ENCODE results near the gene HMGA1. TPM values are rescaled to one million over a fixed set of nuclear protein-coding genes. Genes with fewer than 3 reads are reported as not detected.
A peak's percentile ranks its signal among the peaks of the same experiment; 100 is the strongest.

HMGA1 gene
- polyA plus RNA-seq, 1 donor from 2014 or later: 68.3 TPM

GRCh38 chr6:34206726-34207125 lies 29.9 kb upstream of the HMGA1 start:
- Mint-ChIP-seq H3K27me3 (no peaks in the 10 kb centered on the region), H3K4me3 (no peak overlapping the region), H3K9me3 (peaks cover 0 to 2% (median 0%) of the 10 kb centered on the region in 3 donors), H3K27ac (no peak overlapping the region), H3K36me3 (no peaks in the 10 kb centered on the region), H3K4me1 (no peaks in the 10 kb centered on the region)

- no peaks in the 10 kb centered on the region for H3K27me3 Mint-ChIP-seq
- H3K4me3 Mint-ChIP-seq: peak overlapping the region in 1 of 4 donors; percentile 24
- H3K4me1 Mint-ChIP-seq: no peaks in the 10 kb centered on the region
- H3K36me3 Mint-ChIP-seq: no peaks in the 10 kb centered on the region
- no peak overlapping the region for H3K27ac Mint-ChIP-seq
- H3K9me3 Mint-ChIP-seq: no peaks in the 10 kb centered on the region
Observed at GRCh38 chr6:34207695-34208443, 28.8 kb upstream of the HMGA1 start.

- Mint-ChIP-seq H3K4me1 (peaks cover 0 to 3% (median under 1%) of the 10 kb centered on the region in 3 donors), H3K36me3 (peaks cover 3% of the 10 kb centered on the region), H3K27ac (no peak overlapping the region), H3K4me3 (no peak overlapping the region), H3K27me3 (no peaks in the 10 kb centered on the region), H3K9me3 (no peaks in the 10 kb centered on the region)
Observed at GRCh38 chr6:34213772-34214171, 22.9 kb upstream of the HMGA1 start.

- H3K9me3 Mint-ChIP-seq: no peaks in the 10 kb centered on the region
- peak overlapping the region in 2 of 3 donors; percentile 13 to 71 for H3K27ac Mint-ChIP-seq
- no peaks in the 10 kb centered on the region for H3K27me3 Mint-ChIP-seq
- H3K4me1 Mint-ChIP-seq: peaks cover 8 to 13% (median 9%) of the 10 kb centered on the region in 3 donors
- H3K36me3 Mint-ChIP-seq: peaks cover 3% of the 10 kb centered on the region
- peak overlapping the region in 2 of 4 donors; percentile 28 to 55 for H3K4me3 Mint-ChIP-seq
Observed at GRCh38 chr6:34218691-34219090, 18.0 kb upstream of the HMGA1 start.

- Mint-ChIP-seq H3K9me3 (no peaks in the 10 kb centered on the region), H3K4me1 (peaks cover 18 to 26% (median 20%) of the 10 kb centered on the region in 3 donors), H3K27me3 (no peaks in the 10 kb centered on the region), H3K27ac (peak overlapping the region; percentile 86 to 99 (median 92)), H3K4me3 (peak overlapping the region; percentile 41 to 81 (median 58)), H3K36me3 (no peaks in the 10 kb centered on the region)
Observed at GRCh38 chr6:34223381-34223955, 13.2 kb upstream of the HMGA1 start.

DNA sequence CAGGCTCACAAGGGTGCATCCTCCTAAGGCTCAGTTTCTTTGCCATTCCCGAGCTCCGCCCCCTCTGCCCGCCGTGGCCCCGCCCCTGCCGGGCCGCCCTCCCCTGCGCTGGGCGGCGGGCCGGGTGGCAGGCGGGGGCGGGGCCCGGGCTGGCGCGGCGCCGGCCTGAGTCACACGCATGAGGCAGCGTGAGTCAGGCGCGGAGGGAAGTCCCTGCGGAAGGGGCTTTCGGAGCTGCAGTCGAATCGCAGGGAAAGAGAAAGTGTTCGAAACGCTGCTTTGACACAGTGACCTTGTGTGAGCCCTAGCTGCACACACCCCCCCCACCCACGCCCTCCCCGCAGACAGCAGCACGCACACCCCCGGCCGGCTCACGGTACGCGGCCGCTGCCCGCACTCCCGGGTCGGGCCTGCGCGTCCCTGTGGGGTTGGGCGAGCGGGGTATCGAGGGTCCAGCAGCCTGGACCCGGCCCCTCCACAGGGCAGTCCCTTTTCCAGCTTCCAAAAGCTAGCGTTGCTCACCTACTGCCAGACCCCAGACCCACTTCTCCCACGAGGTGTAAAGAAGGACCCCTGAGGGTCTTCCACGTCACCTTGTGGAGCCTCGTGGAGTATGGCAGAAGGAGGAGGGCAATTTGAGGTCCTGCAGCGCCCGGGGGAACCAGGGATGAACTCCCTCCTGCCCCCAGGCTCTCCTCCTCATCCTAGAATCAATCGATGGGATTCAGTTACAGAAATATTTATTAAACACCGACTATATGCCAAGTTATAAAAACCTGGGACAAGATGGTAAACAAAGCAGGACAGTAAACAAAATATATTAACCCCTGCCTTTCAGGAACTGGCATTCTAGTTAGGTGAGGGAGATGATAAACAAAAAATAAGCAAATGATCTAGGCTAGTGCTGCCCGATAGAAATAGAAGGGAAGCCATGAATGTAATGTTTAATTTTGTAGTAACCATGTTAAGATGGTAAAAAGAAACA lies 12.4 kb upstream of the HMGA1 start:
- peak overlapping the region; percentile 86 to 99 (median 92) for H3K27ac Mint-ChIP-seq
- peak overlapping the region; percentile 41 to 91 (median 80) for H3K4me3 Mint-ChIP-seq
- H3K36me3 Mint-ChIP-seq: no peaks in the 10 kb centered on the region
- H3K4me1 Mint-ChIP-seq: peaks cover 14 to 25% (median 18%) of the 10 kb centered on the region in 3 donors
- H3K27me3 Mint-ChIP-seq: no peaks in the 10 kb centered on the region
- no peaks in the 10 kb centered on the region for H3K9me3 Mint-ChIP-seq

DNA sequence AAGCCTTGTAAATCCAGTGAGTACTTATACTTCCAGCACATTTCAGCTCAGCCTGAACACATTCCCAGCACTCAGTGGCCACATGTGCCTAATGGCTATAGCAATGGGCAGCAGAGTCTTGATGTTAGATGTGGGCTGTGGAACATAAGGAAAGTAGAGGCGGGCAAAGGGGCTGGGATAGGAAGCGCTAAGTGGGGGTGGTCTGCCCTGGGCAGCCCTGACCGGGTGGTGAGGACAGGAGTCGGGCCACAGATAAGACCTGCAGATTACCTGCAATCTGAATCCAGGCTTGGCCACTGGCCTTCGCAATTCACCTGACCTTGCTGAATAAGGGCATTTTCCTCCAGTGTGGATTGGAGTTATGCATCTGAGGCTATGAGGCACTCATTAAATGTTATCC lies 11.1 kb upstream of the HMGA1 start:
- no peaks in the 10 kb centered on the region for H3K36me3 Mint-ChIP-seq
- peaks cover 11 to 21% (median 15%) of the 10 kb centered on the region in 3 donors for H3K4me1 Mint-ChIP-seq
- peak overlapping the region in 2 of 3 donors; percentile 10 to 86 for H3K27ac Mint-ChIP-seq
- H3K4me3 Mint-ChIP-seq: peak overlapping the region in 1 of 4 donors; percentile 41
- H3K9me3 Mint-ChIP-seq: no peaks in the 10 kb centered on the region
- no peaks in the 10 kb centered on the region for H3K27me3 Mint-ChIP-seq

DNA sequence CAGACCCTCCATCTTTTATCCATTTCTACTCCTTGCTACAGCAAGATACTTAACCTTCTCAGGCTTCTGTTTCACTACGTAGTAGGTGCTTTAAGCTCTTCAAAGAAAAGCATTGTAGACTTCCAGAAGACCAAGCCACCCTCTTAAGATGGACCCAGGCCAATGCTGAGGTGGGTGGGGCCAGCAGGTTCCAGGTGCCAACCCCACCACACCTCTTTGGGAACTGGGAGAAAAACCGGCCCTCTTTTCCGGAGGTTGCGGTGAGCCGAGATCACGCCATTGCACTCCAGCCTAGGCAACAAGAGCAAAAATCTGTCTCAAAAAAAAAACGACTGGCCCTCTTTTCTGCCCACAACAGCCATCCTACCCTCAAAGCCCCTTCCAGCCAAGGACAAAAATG lies 10.6 kb upstream of the HMGA1 start:
- Mint-ChIP-seq H3K9me3 (no peaks in the 10 kb centered on the region), H3K4me1 (peaks cover 11 to 21% (median 16%) of the 10 kb centered on the region in 3 donors), H3K27me3 (no peaks in the 10 kb centered on the region), H3K4me3 (peak overlapping the region in 2 of 4 donors; percentile 68 to 84), H3K36me3 (no peaks in the 10 kb centered on the region), H3K27ac (peak overlapping the region in 2 of 3 donors; percentile 10 to 86)

DNA sequence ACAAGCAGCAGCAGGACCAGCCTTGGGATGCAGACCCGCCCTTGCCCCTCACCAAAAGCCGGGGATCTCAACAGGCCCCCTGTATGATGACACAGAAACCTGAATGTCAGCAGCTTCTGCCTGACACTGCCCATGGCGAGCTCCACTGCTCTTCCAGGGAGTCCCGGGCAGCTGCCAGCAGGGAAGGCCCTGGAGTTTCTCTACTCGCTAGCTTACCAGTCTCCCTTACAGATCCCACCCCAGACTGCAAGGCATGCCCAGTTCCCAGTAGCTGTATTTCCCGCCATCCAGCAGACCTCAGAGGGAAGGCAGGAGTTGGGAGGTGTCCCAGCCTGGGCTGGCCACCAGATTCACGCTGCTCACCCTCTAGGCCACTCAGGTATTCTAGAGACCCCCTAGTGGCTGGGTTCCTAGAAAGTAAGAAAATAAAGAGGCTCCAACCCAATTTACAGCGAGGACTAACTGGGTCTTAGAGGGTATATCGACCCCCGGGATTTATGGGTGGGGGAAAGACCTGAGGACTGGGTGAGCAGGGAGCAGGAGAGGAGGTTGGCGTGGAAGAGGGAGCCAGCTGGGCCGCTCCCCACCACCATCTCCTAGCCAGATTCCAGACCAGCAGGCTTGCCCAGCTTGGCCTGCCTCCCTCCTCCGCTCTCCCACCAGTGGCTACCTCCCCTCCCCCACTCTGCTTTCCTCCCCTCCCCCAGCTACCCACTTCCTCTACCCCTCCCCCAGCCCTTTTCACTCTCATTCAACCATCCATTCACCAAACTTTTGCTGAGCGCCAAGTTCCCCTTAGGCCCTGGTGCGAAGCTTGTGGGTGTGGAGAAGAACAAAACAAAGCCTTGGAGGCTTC lies 9.7 kb upstream of the HMGA1 start:
- Mint-ChIP-seq H3K4me1 (peaks cover 11 to 21% (median 15%) of the 10 kb centered on the region in 3 donors), H3K4me3 (peak overlapping the region in 3 of 4 donors; percentile 39 to 89 (median 84)), H3K36me3 (no peaks in the 10 kb centered on the region), H3K9me3 (no peaks in the 10 kb centered on the region), H3K27ac (peak overlapping the region; percentile 63 to 96 (median 86)), H3K27me3 (no peaks in the 10 kb centered on the region)

- Mint-ChIP-seq H3K36me3 (no peaks in the 10 kb centered on the region), H3K9me3 (no peaks in the 10 kb centered on the region), H3K27ac (peak overlapping the region in 2 of 3 donors; percentile 86 to 96), H3K4me1 (peaks cover 11 to 20% (median 15%) of the 10 kb centered on the region in 3 donors), H3K4me3 (peak overlapping the region in 3 of 4 donors; percentile 41 to 89 (median 84)), H3K27me3 (no peaks in the 10 kb centered on the region)
Observed at GRCh38 chr6:34227761-34228421, 8.8 kb upstream of the HMGA1 start.

DNA sequence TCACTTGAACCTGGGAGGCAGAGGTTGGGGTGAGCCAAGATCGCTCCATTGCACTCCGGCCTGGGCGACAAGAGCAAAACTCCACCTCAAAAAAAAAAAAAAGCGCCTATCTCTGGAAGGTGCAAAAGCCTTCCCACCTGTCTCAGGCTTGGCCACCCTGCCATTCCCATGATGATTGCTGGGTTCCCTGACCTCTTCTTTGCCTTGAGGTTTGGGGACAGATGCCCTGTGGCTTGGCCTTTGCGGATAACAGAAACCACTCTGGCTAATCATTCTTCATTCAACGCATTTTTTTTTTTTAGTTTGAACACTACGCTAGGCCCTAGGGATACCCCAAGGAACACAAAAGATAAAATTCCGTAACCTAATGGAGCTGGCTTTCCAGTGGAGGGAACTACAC lies 6.8 kb upstream of the HMGA1 start:
- H3K36me3 Mint-ChIP-seq: no peaks in the 10 kb centered on the region
- no peak overlapping the region for H3K4me3 Mint-ChIP-seq
- H3K4me1 Mint-ChIP-seq: peaks cover 13 to 14% (median 13%) of the 10 kb centered on the region in 3 donors
- peak overlapping the region in 1 of 3 donors; percentile 4 for H3K27ac Mint-ChIP-seq
- H3K27me3 Mint-ChIP-seq: no peaks in the 10 kb centered on the region
- no peaks in the 10 kb centered on the region for H3K9me3 Mint-ChIP-seq

DNA sequence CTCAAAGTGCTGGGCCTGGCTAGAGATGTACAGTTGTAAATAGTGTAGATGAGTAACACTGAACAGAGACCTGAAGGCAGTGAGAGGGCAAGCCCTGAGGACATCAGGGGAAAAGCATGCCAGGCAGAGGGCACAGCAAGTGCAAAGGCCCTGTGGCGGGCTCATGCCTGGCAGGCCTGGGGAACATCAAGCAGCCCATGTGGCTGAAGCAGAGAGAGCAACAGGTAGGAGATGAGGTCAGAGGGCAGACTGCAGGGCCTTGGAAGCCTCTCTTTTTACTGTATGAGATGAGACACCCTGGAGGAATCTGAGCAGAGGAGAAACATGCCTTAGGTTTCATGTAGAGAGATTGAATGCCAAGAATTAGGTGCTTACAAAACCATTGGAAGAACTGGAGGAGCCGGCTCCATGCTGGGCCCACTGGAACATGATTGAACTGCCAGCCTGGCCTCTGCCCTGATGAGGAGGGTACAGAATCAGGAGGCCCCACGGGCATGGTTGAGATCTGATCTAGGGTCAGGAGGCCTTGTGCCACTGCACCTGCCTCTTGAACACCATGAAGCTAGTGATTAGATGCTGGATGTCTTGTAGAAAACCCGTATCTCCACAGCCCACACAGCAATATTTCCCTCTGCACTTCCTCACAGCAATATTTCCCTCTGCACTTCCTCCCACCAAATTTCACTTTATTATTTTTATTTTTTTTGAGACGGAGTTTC lies 5.9 kb upstream of the HMGA1 start:
- H3K27me3 Mint-ChIP-seq: no peaks in the 10 kb centered on the region
- peak overlapping the region in 1 of 4 donors; percentile 24 for H3K4me3 Mint-ChIP-seq
- peak overlapping the region; percentile 3 to 53 (median 4) for H3K27ac Mint-ChIP-seq
- peaks cover 13 to 14% (median 14%) of the 10 kb centered on the region in 3 donors for H3K4me1 Mint-ChIP-seq
- H3K36me3 Mint-ChIP-seq: no peaks in the 10 kb centered on the region
- no peaks in the 10 kb centered on the region for H3K9me3 Mint-ChIP-seq

Measured in IgD-negative memory B cell (primary cell).